IMR-90 (cell line): Measurements from ENCODE around the gene KCTD5. TPM values are rescaled to one million over a fixed set of nuclear protein-coding genes. Genes with fewer than 3 reads are reported as not detected.

Experiments
- ATAC-seq: fragments of 200-7000 bp; cut with Tn5 transposase; 2 replicates; pipeline ENCODE4 v1.9.1; 2020; ENCODE audit warnings: low read depth, mild to moderate bottlenecking, moderate library complexity
- BruUV-seq: library from RNA; stranded (reverse); fragments of 400-500 nt; replicated peaks from 2 replicates; lab custom pipeline; 2021; lab: Mats Ljungman, UMichigan
- CTCF ChIA-PET: fragments of 300-600 bp; formaldehyde crosslinking; extraction: SDS; loops from one replicate; lab custom pipeline; 2021; ENCODE audit warnings: antibody characterized with exemption; lab: Yijun Ruan, JAX
- POLR2A ChIA-PET: fragments of 300-600 bp; sonication (Branson Sonifier 250); formaldehyde crosslinking; loops from one replicate; lab custom pipeline; 2022; ENCODE audit warnings: antibody characterized with exemption; ENCODE audit not compliant: unreplicated experiment; lab: Charles Lee
- DNase-seq: peaks from one replicate; pipeline ENCODE4 v3.0.0; 2013
- H2AFZ ChIP-seq: replicated peaks from 2 replicates; pipeline ENCODE3; 2013; ENCODE audit warnings: low read length, mild to moderate bottlenecking; ENCODE audit not compliant: poor library complexity
- H2AK5ac ChIP-seq: 2 replicates; pipeline ENCODE4 v1.6.1; 2013; ENCODE audit warnings: low read depth, low read length, inconsistent platforms
- H2AK9ac ChIP-seq: replicated peaks from 2 replicates; pipeline ENCODE3; 2013; ENCODE audit warnings: mild to moderate bottlenecking, low read depth, low read length, moderate library complexity; ENCODE audit not compliant: poor library complexity
- H2BK120ac ChIP-seq: 2 replicates; pipeline ENCODE4 v1.6.1; 2013; ENCODE audit warnings: low read depth, low read length, inconsistent platforms
- H2BK15ac ChIP-seq: 3 replicates; pipeline ENCODE4 v1.6.1; 2013; ENCODE audit warnings: low read depth, low read length, inconsistent platforms
- H2BK20ac ChIP-seq: 2 replicates; pipeline ENCODE4 v1.6.1; 2013; ENCODE audit warnings: low read depth, mild to moderate bottlenecking, inconsistent platforms, low read length, moderate library complexity
- H2BK5ac ChIP-seq: 2 replicates; pipeline ENCODE4 v1.6.1; 2013; ENCODE audit warnings: mild to moderate bottlenecking, low read depth, low read length, inconsistent platforms; ENCODE audit not compliant: poor library complexity, severe bottlenecking
- H3K14ac ChIP-seq: replicated peaks from 2 replicates; pipeline ENCODE4 v1.6.1; 2013; ENCODE audit warnings: low read depth, low read length, inconsistent platforms
- H3K18ac ChIP-seq: 2 replicates; pipeline ENCODE4 v1.6.1; 2013; ENCODE audit warnings: low read depth, low read length, control low read depth
- H3K23ac ChIP-seq: 2 replicates; pipeline ENCODE4 v1.6.1; 2013; ENCODE audit warnings: low read depth, low read length, inconsistent platforms
- H3K27ac ChIP-seq: 2 replicates; pipeline ENCODE4 v1.5.1; 2013; ENCODE audit warnings: mild to moderate bottlenecking, control low read depth, low read length; ENCODE audit not compliant: insufficient read depth
- H3K27me3 ChIP-seq: 2 replicates; pipeline ENCODE4 v1.6.1; 2013; ENCODE audit warnings: low read length; ENCODE audit not compliant: control insufficient read depth, insufficient read depth
- H3K36me3 ChIP-seq: 2 replicates; pipeline ENCODE4 v1.6.1; 2013; ENCODE audit warnings: low read length, mixed read lengths; ENCODE audit not compliant: control insufficient read depth, insufficient read depth
- H3K4ac ChIP-seq: 2 replicates; pipeline ENCODE4 v1.6.1; 2013; ENCODE audit warnings: low read depth, low read length, inconsistent platforms
- H3K4me1 ChIP-seq: 2 replicates; pipeline ENCODE4 v1.6.1; 2013; ENCODE audit warnings: low read length, mixed read lengths; ENCODE audit not compliant: control insufficient read depth, insufficient read depth
- H3K4me2 ChIP-seq: 2 replicates; pipeline ENCODE4 v1.6.1; 2013; ENCODE audit warnings: low read depth, mild to moderate bottlenecking, control low read depth, low read length, moderate library complexity
- H3K4me3 ChIP-seq: 2 replicates; pipeline ENCODE4 v1.5.1; 2013; ENCODE audit warnings: low read depth, mild to moderate bottlenecking, control low read depth, low read length, moderate library complexity; ENCODE audit not compliant: insufficient read depth
- H3K56ac ChIP-seq: 2 replicates; pipeline ENCODE4 v1.6.1; 2013; ENCODE audit warnings: low read length, inconsistent platforms; ENCODE audit not compliant: insufficient read depth; ENCODE audit errors: extremely low read depth
- H3K79me1 ChIP-seq, 2 experiments: 2 replicates each; pipeline ENCODE4 v1.6.1; 2013; ENCODE audit warnings: low read length in 2 of 2, inconsistent platforms in 1 of 2, low read depth in 1 of 2
- H3K9ac ChIP-seq: 2 replicates; pipeline ENCODE4 v1.6.1; 2013; ENCODE audit warnings: low read depth, low read length, control low read depth
- H3K9me1 ChIP-seq: 2 replicates; pipeline ENCODE4 v1.6.1; 2013; ENCODE audit warnings: low read length, inconsistent platforms; ENCODE audit not compliant: insufficient read depth
- H3K9me3 ChIP-seq: 2 replicates; pipeline ENCODE4 v1.6.1; 2013; ENCODE audit warnings: low read length; ENCODE audit not compliant: control insufficient read depth, insufficient read depth
- H4K20me1 ChIP-seq: 2 replicates; pipeline ENCODE4 v1.6.1; 2013; ENCODE audit warnings: low read length, inconsistent platforms; ENCODE audit not compliant: insufficient read depth
- H4K5ac ChIP-seq: 2 replicates; pipeline ENCODE4 v1.6.1; 2013; ENCODE audit warnings: mild to moderate bottlenecking, low read depth, low read length, control low read depth
- H4K8ac ChIP-seq, 2 experiments: 2 replicates each; pipeline ENCODE4 v1.6.1; 2013; ENCODE audit warnings: low read depth in 2 of 2, low read length in 2 of 2, control low read depth in 1 of 2, inconsistent platforms in 1 of 2
- H4K91ac ChIP-seq: 2 replicates; pipeline ENCODE4 v1.6.1; 2013; ENCODE audit warnings: low read depth, low read length, inconsistent platforms; ENCODE audit not compliant: insufficient read depth
- BHLHE40 ChIP-seq: fragments of 150-350 bp; IDR thresholded peaks from 2 replicates; pipeline ENCODE4 v1.6.1; 2016; ENCODE audit warnings: mild to moderate bottlenecking, low read depth, low read length
- CEBPB ChIP-seq: IDR thresholded peaks from 2 replicates; pipeline ENCODE4 v1.6.1; 2012; ENCODE audit warnings: low read depth, low read length, improper control_type of control experiment
- ELK1 ChIP-seq: fragments of 150-350 bp; IDR thresholded peaks from 2 replicates; pipeline ENCODE4 v1.6.1; 2016; ENCODE audit warnings: low read depth, mild to moderate bottlenecking, low read length, moderate library complexity, borderline replicate concordance
- FOS ChIP-seq: fragments of 150-350 bp; IDR thresholded peaks from 2 replicates; pipeline ENCODE4 v1.6.1; 2016; ENCODE audit warnings: low read depth, low read length
- MAFK ChIP-seq: IDR thresholded peaks from 2 replicates; pipeline ENCODE4 v1.6.1; 2012; ENCODE audit warnings: low read depth, low read length, improper control_type of control experiment
- MAZ ChIP-seq: IDR thresholded peaks from 2 replicates; pipeline ENCODE4 v1.6.1; 2012; ENCODE audit warnings: low read depth, mild to moderate bottlenecking, low read length, improper control_type of control experiment, moderate library complexity, borderline replicate concordance
- POLR2A ChIP-seq: IDR thresholded peaks from 2 replicates; pipeline ENCODE4 v1.6.1; 2012; ENCODE audit warnings: mild to moderate bottlenecking, low read depth, low read length
- RAD21 ChIP-seq: IDR thresholded peaks from 2 replicates; pipeline ENCODE4 v1.6.1; 2012; ENCODE audit warnings: low read length, improper control_type of control experiment
- RFX5 ChIP-seq: IDR thresholded peaks from 2 replicates; pipeline ENCODE4 v1.8.0; 2012; ENCODE audit warnings: low read depth, mild to moderate bottlenecking, low read length, moderate library complexity
- SMC3 ChIP-seq: fragments of 150-350 bp; IDR thresholded peaks from 2 replicates; pipeline ENCODE4 v1.6.1; 2016; ENCODE audit warnings: low read depth, mild to moderate bottlenecking, antibody characterized with exemption, low read length, moderate library complexity
- USF2 ChIP-seq: fragments of 150-350 bp; IDR thresholded peaks from 2 replicates; pipeline ENCODE4 v1.6.1; 2017; ENCODE audit warnings: mild to moderate bottlenecking, antibody characterized with exemption, low read length, low read depth
- WGBS, 2 experiments: methylation state at CpG; one replicate each; pipeline versions ENCODE4 v1.1.5 to v1.1.7; 2013; ENCODE audit warnings: missing lambda C conversion rate in 2 of 2; ENCODE audit not compliant: insufficient read length in 1 of 2; ENCODE audit errors: extremely low coverage in 2 of 2; 5-methylcytosine and 5-hydroxymethylcytosine counted together
- dilution Hi-C: fragments of 300-500 bp; cut with HindIII; formaldehyde crosslinking; loops from one replicate; pipeline ENCODE4 v1.14.3; 2018; ENCODE audit warnings: low sequenced_read_pairs; ENCODE audit not compliant: unreplicated experiment
- in situ Hi-C: fragments of 300-500 bp; cut with MboI; formaldehyde crosslinking; loops from 3 replicates; pipeline ENCODE4 v1.14.3; 2019; ENCODE audit warnings: low sequenced_read_pairs, inconsistent platforms, mixed read lengths
- intact Hi-C: fragments of 100-400 bp; cut with micrococcal nuclease; formaldehyde crosslinking; loops from 2 replicates; pipeline ENCODE4 v1.10.0; 2022
- polyA plus RNA-seq, 3 experiments: library from polyadenylated mRNA; depleted of rRNA; stranded (reverse); fragments of >200 nt; gene quantifications; 2 replicates each; pipeline ENCODE4 v1.2.3, GENCODE V29; 2012; ENCODE audit warnings: low replicate concordance in 1 of 3
- total RNA-seq: library from RNA; depleted of rRNA; stranded (reverse); fragments of >200 nt; gene quantifications from 2 replicates; pipeline ENCODE4 v1.2.3, GENCODE V29; 2012

Gene KCTD5
- total and polyA plus RNA-seq, 2 of the 4 experiments (the other 2 are of a cell fraction): 17.2 to 56.2 TPM

- Histone ChIP-seq H3K4ac (no peak overlapping the region), H2BK15ac (no peak overlapping the region), H4K8ac (no peak overlapping the region), H3K23ac (no peak overlapping the region), H3K14ac (no peak overlapping the region), H3K18ac (no peak overlapping the region), H2AK5ac (no peak overlapping the region), H2AK9ac (no peak overlapping the region), H3K4me2 (no peak overlapping the region), H4K91ac (no peak overlapping the region), H2BK20ac (no peak overlapping the region), H3K4me1 (no peaks in the 10 kb centered on the region), H3K56ac (no peak overlapping the region), H3K9ac (no peak overlapping the region), H3K79me1 (no peaks in the 10 kb centered on the region), H3K27ac (no peak overlapping the region), H4K5ac (no peak overlapping the region), H3K27me3 (no peaks in the 10 kb centered on the region; the same call in 1 of the 2 replicates), H2AFZ (no peak overlapping the region), H2BK5ac (no peak overlapping the region), H2BK120ac (no peak overlapping the region), H3K9me3 (no peaks in the 10 kb centered on the region), H4K20me1 (no peaks in the 10 kb centered on the region), H3K4me3 (no peak overlapping the region), H3K9me1 (no peaks in the 10 kb centered on the region), H3K36me3 (no peaks in the 10 kb centered on the region)
- no TSS peak for BruUV-seq
- dilution Hi-C loops (no loop called here), in situ Hi-C loops (no loop called here), intact Hi-C loops (no loop called here)
- ChIA-PET POLR2A (interaction anchor here (1.3 kb wide), 1 partner anchor 10 kb away, joined by 4 read pairs; no protein-coding TSS in a partner anchor), CTCF (no interaction called here)
- no CpG with 5 or more reads among the region's 4 CpGs for WGBS, 2 experiments
- DNase-seq (no peak), ATAC-seq (no peak)
- no peak for TF ChIP-seq BHLHE40
- TF ChIP-seq MAZ: no peak
- no peak for TF ChIP-seq POLR2A
- no peak for TF ChIP-seq MAFK
- no peak for TF ChIP-seq USF2
- TF ChIP-seq RFX5: no peak
- no peak for TF ChIP-seq FOS
- TF ChIP-seq CEBPB: no peak
- TF ChIP-seq SMC3: no peak
- TF ChIP-seq RAD21: no peak
- TF ChIP-seq ELK1: no peak
Measured at GRCh38 chr16:2741168-2741567, 58.8 kb downstream of the KCTD5 start.
